GM13977 (cell line): ENCODE measurements around the gene MDH1.

ENCODE experiments used
- DNase-seq: peaks from one replicate; pipeline ENCODE4 v3.0.0; 2012; ENCODE audit warnings: low spot score
- CTCF ChIP-seq: IDR thresholded peaks from 2 replicates; pipeline ENCODE4 v1.5.1; 2012; ENCODE audit warnings: mild to moderate bottlenecking, control low read depth; ENCODE audit not compliant: insufficient read depth; ENCODE audit errors: extremely low read depth, missing control alignments
- in situ Hi-C: fragments of 300-500 bp; cut with MboI; formaldehyde crosslinking; loops from one replicate; pipeline ENCODE4 v1.12.0; 2022; ENCODE audit warnings: low sequenced_read_pairs, low pct_unique_long_range_greater_than_20kb, mixed read lengths, inconsistent platforms; ENCODE audit not compliant: unreplicated experiment

The MDH1 gene

GRCh38 chr2:63576546-63576945, 12.2 kb upstream of the MDH1 start:
- in situ Hi-C loops: no loop called here
- DNase-seq: no peak
- TF ChIP-seq CTCF: no peak

GRCh38 chr2:63578767-63579166, 10.0 kb upstream of the MDH1 start:
- in situ Hi-C loops: no loop called here
- no peak for TF ChIP-seq CTCF
- no peak for DNase-seq

GRCh38 chr2:63580651-63581297, 8.0 kb upstream of the MDH1 start:
- no peak for DNase-seq
- in situ Hi-C loops: no loop called here
- TF ChIP-seq CTCF: no peak

GRCh38 chr2:63581298-63581961, 7.3 kb upstream of the MDH1 start:
- no peak for TF ChIP-seq CTCF
- DNase-seq: no peak
- in situ Hi-C loops: no loop called here

GRCh38 chr2:63582873-63583272, 5.9 kb upstream of the MDH1 start:
- no peak for TF ChIP-seq CTCF
- no peak for DNase-seq
- in situ Hi-C loops: no loop called here

- TF ChIP-seq CTCF: no peak
- in situ Hi-C loops: no loop called here
- DNase-seq: no peak
These were observed 864 bp upstream of the MDH1 start for GRCh38 chr2:63587814-63588384.
